Measurements from ENCODE around the gene SLC27A4.

DNA sequence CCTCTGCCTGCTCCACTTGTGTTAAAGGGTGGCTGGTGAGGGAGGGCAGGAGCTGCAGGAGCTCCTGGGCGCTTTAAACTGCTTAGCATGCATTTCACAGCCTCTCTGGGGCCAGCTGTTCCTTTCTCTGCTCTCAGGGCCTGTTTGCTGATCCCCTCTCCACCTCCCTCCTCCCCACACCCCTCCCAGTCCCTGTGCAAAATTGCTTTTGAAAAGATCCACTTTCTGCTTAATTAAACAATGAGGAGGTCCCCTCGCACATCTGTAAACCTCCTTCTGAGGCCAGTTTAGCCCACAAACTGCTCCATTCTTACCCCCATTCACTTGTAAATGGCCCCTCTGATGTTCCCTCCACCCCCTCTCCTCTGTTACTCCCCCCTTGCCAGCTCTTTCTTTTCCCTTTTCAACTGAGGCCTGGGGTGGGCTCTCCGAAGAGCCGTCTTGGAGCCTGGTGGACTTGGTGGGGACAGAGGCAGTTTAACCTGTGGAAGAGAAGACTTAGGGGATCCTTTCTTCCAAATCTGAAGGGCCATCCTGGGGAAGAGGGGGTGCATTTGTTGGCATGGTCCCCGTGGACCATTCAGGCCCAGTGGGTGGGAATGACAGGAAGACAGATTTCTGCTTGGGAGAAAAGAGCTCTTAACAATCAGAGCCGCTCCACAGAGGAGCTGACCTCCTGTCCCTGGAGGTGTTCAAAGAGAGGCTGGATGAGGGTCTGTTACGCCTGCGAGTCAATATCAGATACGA, 42.9 kb downstream of the SLC27A4 start:
- TF ChIP-seq CEBPB (IDR thresholded peaks at IDR 0.05) (no peak), EP300 (IDR thresholded peaks at IDR 0.05) (no peak), JUN (IDR thresholded peaks at IDR 0.05) (no peak)
- TF ChIP-seq, protein P1, sequence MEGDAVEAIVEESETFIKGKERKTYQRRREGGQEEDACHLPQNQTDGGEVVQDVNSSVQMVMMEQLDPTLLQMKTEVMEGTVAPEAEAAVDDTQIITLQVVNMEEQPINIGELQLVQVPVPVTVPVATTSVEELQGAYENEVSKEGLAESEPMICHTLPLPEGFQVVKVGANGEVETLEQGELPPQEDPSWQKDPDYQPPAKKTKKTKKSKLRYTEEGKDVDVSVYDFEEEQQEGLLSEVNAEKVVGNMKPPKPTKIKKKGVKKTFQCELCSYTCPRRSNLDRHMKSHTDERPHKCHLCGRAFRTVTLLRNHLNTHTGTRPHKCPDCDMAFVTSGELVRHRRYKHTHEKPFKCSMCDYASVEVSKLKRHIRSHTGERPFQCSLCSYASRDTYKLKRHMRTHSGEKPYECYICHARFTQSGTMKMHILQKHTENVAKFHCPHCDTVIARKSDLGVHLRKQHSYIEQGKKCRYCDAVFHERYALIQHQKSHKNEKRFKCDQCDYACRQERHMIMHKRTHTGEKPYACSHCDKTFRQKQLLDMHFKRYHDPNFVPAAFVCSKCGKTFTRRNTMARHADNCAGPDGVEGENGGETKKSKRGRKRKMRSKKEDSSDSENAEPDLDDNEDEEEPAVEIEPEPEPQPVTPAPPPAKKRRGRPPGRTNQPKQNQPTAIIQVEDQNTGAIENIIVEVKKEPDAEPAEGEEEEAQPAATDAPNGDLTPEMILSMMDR (IDR thresholded peaks at IDR 0.05) = no peak
- TF ChIP-seq, protein P2, sequence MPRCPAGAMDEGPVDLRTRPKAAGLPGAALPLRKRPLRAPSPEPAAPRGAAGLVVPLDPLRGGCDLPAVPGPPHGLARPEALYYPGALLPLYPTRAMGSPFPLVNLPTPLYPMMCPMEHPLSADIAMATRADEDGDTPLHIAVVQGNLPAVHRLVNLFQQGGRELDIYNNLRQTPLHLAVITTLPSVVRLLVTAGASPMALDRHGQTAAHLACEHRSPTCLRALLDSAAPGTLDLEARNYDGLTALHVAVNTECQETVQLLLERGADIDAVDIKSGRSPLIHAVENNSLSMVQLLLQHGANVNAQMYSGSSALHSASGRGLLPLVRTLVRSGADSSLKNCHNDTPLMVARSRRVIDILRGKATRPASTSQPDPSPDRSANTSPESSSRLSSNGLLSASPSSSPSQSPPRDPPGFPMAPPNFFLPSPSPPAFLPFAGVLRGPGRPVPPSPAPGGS (IDR thresholded peaks at IDR 0.05) = no peak

Measured in A549 (cell line).